B cell (primary cell): ENCODE data around the gene RPL19. TPM values are rescaled to one million over a fixed set of nuclear protein-coding genes. Genes with fewer than 3 reads are reported as not detected.

Experiments used
- ATAC-seq: fragments of 200-7000 bp; cut with Tn5 transposase; one replicate; pipeline ENCODE4 v1.10.0; 2021; ENCODE audit warnings: low read depth, mild to moderate bottlenecking, moderate number of reproducible peaks, moderate library complexity
- CTCF ChIA-PET: fragments of 350-600 bp; sonication (Branson Sonifier 250); formaldehyde crosslinking; loops from one replicate; lab custom pipeline; 2021; ENCODE audit warnings: antibody characterized with exemption, inconsistent platforms; lab: Charles Lee
- POLR2A ChIA-PET: fragments of 350-600 bp; sonication (Branson Sonifier 250); formaldehyde crosslinking; loops from one replicate; lab custom pipeline; 2021; ENCODE audit warnings: antibody characterized with exemption; lab: Charles Lee
- DNase-seq: peaks from one replicate; pipeline ENCODE4 v3.0.0; 2013
- H2AFZ ChIP-seq: 2 replicates; pipeline ENCODE4 v1.6.1; 2012; ENCODE audit warnings: mild to moderate bottlenecking, low read depth, low read length; ENCODE audit not compliant: insufficient read depth, poor library complexity, severe bottlenecking
- H3K27ac ChIP-seq, 2 donors: 1 replicate in 1 of 2; 2 replicates in 1 of 2; pipeline ENCODE4 v1.5.1; 2012 to 2013; ENCODE audit warnings: low read length in 2 of 2, mild to moderate bottlenecking in 2 of 2, moderate library complexity in 1 of 2
- H3K27me3 ChIP-seq, 4 experiments: fragments of 200-600 bp in 1 of 4; sonication (generic) in 1 of 4; replicated peaks in 1 of 4; 1 replicate in 2 of 4; 2 replicates in 2 of 4; pipeline versions ENCODE4 v1.6.1 to v1.7.0; 2013 to 2016; ENCODE audit warnings: low read length in 3 of 4, mild to moderate bottlenecking in 2 of 4, mixed read lengths in 1 of 4, moderate library complexity in 1 of 4; ENCODE audit not compliant: insufficient read depth in 4 of 4, control insufficient read depth in 3 of 4; ENCODE audit errors: control extremely low read depth in 1 of 4
- H3K36me3 ChIP-seq, 2 experiments: replicated peaks in 1 of 2; 1 replicate in 1 of 2; 2 replicates in 1 of 2; pipeline versions ENCODE4 v1.6.1 to v1.7.1; 2013; ENCODE audit warnings: low read length in 1 of 2; ENCODE audit not compliant: insufficient read depth in 2 of 2, control insufficient read depth in 1 of 2; ENCODE audit errors: control extremely low read depth in 1 of 2, extremely low read depth in 1 of 2
- H3K4me1 ChIP-seq, 2 donors: fragments of 200-600 bp in 1 of 2; sonication (generic) in 1 of 2; 1 replicate in 1 of 2; 2 replicates in 1 of 2; pipeline versions ENCODE4 v1.5.1 to v1.6.1; 2013 to 2017; ENCODE audit warnings: low read length in 2 of 2; ENCODE audit not compliant: control insufficient read depth in 2 of 2, insufficient read depth in 2 of 2
- H3K4me2 ChIP-seq: replicated peaks from 2 replicates; pipeline ENCODE3; 2012; ENCODE audit warnings: mild to moderate bottlenecking, low read depth, low read length; ENCODE audit not compliant: poor library complexity, severe bottlenecking
- H3K4me3 ChIP-seq, 5 experiments: fragments of 200-600 bp in 1 of 5; sonication (generic) in 1 of 5; 1 replicate in 3 of 5; 2 replicates in 2 of 5; pipeline versions ENCODE4 v1.5.1 to v1.7.0; 2011 to 2016; ENCODE audit warnings: low read length in 4 of 5, mild to moderate bottlenecking in 4 of 5, low read depth in 2 of 5, control low read depth in 1 of 5, moderate library complexity in 1 of 5; ENCODE audit not compliant: insufficient read depth in 1 of 5; ENCODE audit errors: control extremely low read depth in 1 of 5, extremely low read depth in 1 of 5
- H3K79me2 ChIP-seq: fragments of 200-600 bp; sonication (generic); one replicate; pipeline ENCODE4 v1.6.0; 2016; ENCODE audit warnings: low read length; ENCODE audit not compliant: control insufficient read depth, insufficient read depth
- H3K9ac ChIP-seq: fragments of 200-600 bp; sonication (generic); 2 replicates; pipeline ENCODE4 v1.6.1; 2017; ENCODE audit warnings: mild to moderate bottlenecking, low read length, moderate library complexity
- H3K9me3 ChIP-seq, 3 donors: one replicate each; pipeline versions ENCODE4 v1.6.1 to v1.7.1; 2013; ENCODE audit warnings: low read length in 2 of 3; ENCODE audit not compliant: control insufficient read depth in 2 of 3, insufficient read depth in 1 of 3; ENCODE audit errors: control extremely low read depth in 1 of 3
- H4K20me1 ChIP-seq: 2 replicates; pipeline ENCODE4 v1.6.0; 2012; ENCODE audit warnings: mild to moderate bottlenecking, low read length; ENCODE audit not compliant: insufficient read depth, control insufficient read depth, poor library complexity, severe bottlenecking
- H3K27ac Mint-ChIP-seq: one replicate; pipeline ENCODE4 v1.8.0; 2021; ENCODE audit warnings: mixed read lengths
- H3K27me3 Mint-ChIP-seq: one replicate; pipeline ENCODE4 v1.8.0; 2021; ENCODE audit warnings: mixed read lengths
- H3K4me1 Mint-ChIP-seq: one replicate; pipeline ENCODE4 v1.8.0; 2021; ENCODE audit warnings: mixed read lengths
- H3K4me3 Mint-ChIP-seq: one replicate; pipeline ENCODE4 v1.8.0; 2021; ENCODE audit warnings: mixed read lengths
- H3K9me3 Mint-ChIP-seq: one replicate; pipeline ENCODE4 v1.8.0; 2022; ENCODE audit warnings: mixed read lengths; ENCODE audit not compliant: insufficient read depth
- CTCF ChIP-seq: fragments of 200-600 bp; IDR thresholded peaks from one replicate; pipeline ENCODE4 v1.8.0; 2022; ENCODE audit warnings: antibody characterized with exemption, mild to moderate bottlenecking
- EZH2 ChIP-seq: IDR thresholded peaks from 2 replicates; pipeline ENCODE4 v1.6.1; 2012; ENCODE audit warnings: borderline replicate concordance, low read depth, mild to moderate bottlenecking, moderate library complexity, low read length; ENCODE audit not compliant: insufficient read depth, poor library complexity, severe bottlenecking
- WGBS: methylation state at CpG from one replicate; pipeline ENCODE4 v1.1.5; 2013; ENCODE audit warnings: missing lambda C conversion rate; ENCODE audit not compliant: insufficient coverage; 5-methylcytosine and 5-hydroxymethylcytosine counted together
- intact Hi-C: fragments of 100-400 bp; cut with micrococcal nuclease; formaldehyde crosslinking; loops from one replicate; pipeline ENCODE4 v1.10.0; 2022
- polyA plus RNA-seq: library from polyadenylated mRNA; depleted of rRNA; stranded (reverse); fragments of >200 nt; gene quantifications from 2 replicates; pipeline ENCODE4 v1.2.3, GENCODE V29; 2012
- total RNA-seq, 2 donors: library from RNA; stranded (reverse); fragments of 120-200 nt in 1 of 2; gene quantifications; 1 replicate in 1 of 2; 2 replicates in 1 of 2; pipeline versions ENCODE4 v1.2.3 to v1.2.4, GENCODE V29; 2013 to 2022

Gene RPL19
- total and polyA plus RNA-seq, 2 donors (not counting 1 experiment from before 2014, with no cell fraction given) = 3,041 to 3,233 TPM

DNA sequence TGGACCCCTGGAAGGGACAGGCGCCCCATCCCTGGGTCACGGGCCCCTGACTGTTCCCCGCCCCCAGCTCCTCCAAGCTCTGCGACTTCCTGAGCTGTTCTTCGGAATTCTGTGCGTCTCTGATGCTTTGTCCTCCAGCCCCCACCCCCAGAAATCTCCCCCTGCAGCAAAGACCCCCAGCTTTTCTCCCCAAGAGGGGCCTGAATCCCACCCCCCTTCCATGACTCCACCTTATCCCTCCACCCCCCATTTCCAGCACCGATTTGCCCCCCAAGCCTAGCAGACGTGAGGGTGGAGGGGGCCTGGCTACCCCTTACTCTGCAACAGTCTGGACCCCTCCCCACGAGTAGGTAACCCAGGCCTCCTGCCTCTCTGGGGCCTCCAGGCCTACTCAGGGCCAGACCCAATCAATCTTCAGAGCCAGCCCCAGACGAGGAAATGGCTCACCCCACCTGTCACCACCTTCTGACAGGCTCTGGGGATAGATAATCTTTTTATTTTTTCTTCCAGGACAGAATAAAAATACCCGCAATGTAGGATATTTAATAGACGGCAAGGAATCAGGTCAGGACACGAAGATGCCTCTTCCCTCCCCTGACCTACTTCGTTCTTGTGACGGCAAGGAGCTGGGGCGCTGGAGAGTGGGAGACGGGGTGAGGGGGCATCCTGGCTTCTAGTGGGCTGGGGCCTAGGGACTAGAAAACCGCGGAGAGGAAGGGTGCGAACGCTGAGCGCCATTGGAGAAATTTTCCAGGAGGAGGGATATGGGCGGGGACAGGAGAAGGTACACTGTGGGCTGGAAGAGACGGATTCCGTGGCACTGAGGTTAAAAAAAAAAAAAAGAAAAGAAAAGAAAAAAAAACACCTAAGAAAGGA is 47.9 kb upstream of the RPL19 start:
- peak overlapping the region; percentile 86 for H3K9ac ChIP-seq
- peak overlapping the region; percentile 94 for H3K4me3 Mint-ChIP-seq
- WGBS = 18% methylated on average over 12 of the region's 25 CpGs
- CTCF ChIA-PET = interaction anchor here (0.7 to 7.8 kb wide), 42 partner anchors 13 to 708 kb away, joined by 3 to 259 read pairs (median 6); partner anchors contain the start of genes ARL5C, FBXO47, LASP1 and MLLT6
- no peaks in the 10 kb centered on the region for H4K20me1 ChIP-seq
- peaks cover 25 to 34% of the 10 kb centered on the region in 2 donors for H3K4me1 ChIP-seq
- H3K27me3 Mint-ChIP-seq = peaks cover 37% of the 10 kb centered on the region
- no peaks in the 10 kb centered on the region for H3K9me3 ChIP-seq
- no peak overlapping the region for H3K27ac ChIP-seq
- H3K4me1 Mint-ChIP-seq = peaks cover 30% of the 10 kb centered on the region
- no peaks in the 10 kb centered on the region for H3K79me2 ChIP-seq
- no peaks in the 10 kb centered on the region for H3K9me3 Mint-ChIP-seq
- POLR2A ChIA-PET = interaction anchor here (0.6 to 2.3 kb wide), 7 partner anchors 13 to 400 kb away, joined by 3 to 13 read pairs (median 6); partner anchors contain the start of gene RPL19
- intact Hi-C loops = loop anchor here (2.0 to 5.0 kb wide), 6 partner anchors 35 to 800 kb away; partner anchors contain the start of genes CACNB1, RPL23 and SOCS7
- H3K4me2 ChIP-seq = peak overlapping the region; percentile 93
- TF ChIP-seq EZH2 = no peak
- TF ChIP-seq CTCF = no peak
- H2AFZ ChIP-seq = peak overlapping the region; percentile 64
- peak; percentile 27 for DNase-seq
- H3K4me3 ChIP-seq = peak overlapping the region in 3 of 5 experiments; percentile 62 to 91 (median 82)
- no peaks in the 10 kb centered on the region for H3K36me3 ChIP-seq
- no peak overlapping the region for H3K27ac Mint-ChIP-seq
- peaks cover 0 to 35% (median 17%) of the 10 kb centered on the region in 4 experiments for H3K27me3 ChIP-seq
- ATAC-seq = no peak
